IMR-90 (cell line): ENCODE data around the gene KIF16B. TPM values are rescaled to one million over a fixed set of nuclear protein-coding genes. Genes with fewer than 3 reads are reported as not detected.

Source experiments
- ATAC-seq: fragments of 200-7000 bp; cut with Tn5 transposase; 2 replicates; pipeline ENCODE4 v1.9.1; 2020; ENCODE audit warnings: low read depth, mild to moderate bottlenecking, moderate library complexity
- BruUV-seq: library from RNA; stranded (reverse); fragments of 400-500 nt; replicated peaks from 2 replicates; lab custom pipeline; 2021; lab: Mats Ljungman, UMichigan
- CTCF ChIA-PET: fragments of 300-600 bp; formaldehyde crosslinking; extraction: SDS; loops from one replicate; lab custom pipeline; 2021; ENCODE audit warnings: antibody characterized with exemption; lab: Yijun Ruan, JAX
- POLR2A ChIA-PET: fragments of 300-600 bp; sonication (Branson Sonifier 250); formaldehyde crosslinking; loops from one replicate; lab custom pipeline; 2022; ENCODE audit warnings: antibody characterized with exemption; ENCODE audit not compliant: unreplicated experiment; lab: Charles Lee
- DNase-seq: peaks from one replicate; pipeline ENCODE4 v3.0.0; 2013
- H2AFZ ChIP-seq: replicated peaks from 2 replicates; pipeline ENCODE3; 2013; ENCODE audit warnings: low read length, mild to moderate bottlenecking; ENCODE audit not compliant: poor library complexity
- H2AK5ac ChIP-seq: 2 replicates; pipeline ENCODE4 v1.6.1; 2013; ENCODE audit warnings: low read depth, low read length, inconsistent platforms
- H2AK9ac ChIP-seq: replicated peaks from 2 replicates; pipeline ENCODE3; 2013; ENCODE audit warnings: mild to moderate bottlenecking, low read depth, low read length, moderate library complexity; ENCODE audit not compliant: poor library complexity
- H2BK120ac ChIP-seq: 2 replicates; pipeline ENCODE4 v1.6.1; 2013; ENCODE audit warnings: low read depth, low read length, inconsistent platforms
- H2BK15ac ChIP-seq: 3 replicates; pipeline ENCODE4 v1.6.1; 2013; ENCODE audit warnings: low read depth, low read length, inconsistent platforms
- H2BK20ac ChIP-seq: 2 replicates; pipeline ENCODE4 v1.6.1; 2013; ENCODE audit warnings: low read depth, mild to moderate bottlenecking, inconsistent platforms, low read length, moderate library complexity
- H2BK5ac ChIP-seq: 2 replicates; pipeline ENCODE4 v1.6.1; 2013; ENCODE audit warnings: mild to moderate bottlenecking, low read depth, low read length, inconsistent platforms; ENCODE audit not compliant: poor library complexity, severe bottlenecking
- H3K14ac ChIP-seq: replicated peaks from 2 replicates; pipeline ENCODE4 v1.6.1; 2013; ENCODE audit warnings: low read depth, low read length, inconsistent platforms
- H3K18ac ChIP-seq: 2 replicates; pipeline ENCODE4 v1.6.1; 2013; ENCODE audit warnings: low read depth, low read length, control low read depth
- H3K23ac ChIP-seq: 2 replicates; pipeline ENCODE4 v1.6.1; 2013; ENCODE audit warnings: low read depth, low read length, inconsistent platforms
- H3K27ac ChIP-seq: 2 replicates; pipeline ENCODE4 v1.5.1; 2013; ENCODE audit warnings: mild to moderate bottlenecking, control low read depth, low read length; ENCODE audit not compliant: insufficient read depth
- H3K27me3 ChIP-seq: 2 replicates; pipeline ENCODE4 v1.6.1; 2013; ENCODE audit warnings: low read length; ENCODE audit not compliant: control insufficient read depth, insufficient read depth
- H3K36me3 ChIP-seq: 2 replicates; pipeline ENCODE4 v1.6.1; 2013; ENCODE audit warnings: low read length, mixed read lengths; ENCODE audit not compliant: control insufficient read depth, insufficient read depth
- H3K4ac ChIP-seq: 2 replicates; pipeline ENCODE4 v1.6.1; 2013; ENCODE audit warnings: low read depth, low read length, inconsistent platforms
- H3K4me1 ChIP-seq: 2 replicates; pipeline ENCODE4 v1.6.1; 2013; ENCODE audit warnings: low read length, mixed read lengths; ENCODE audit not compliant: control insufficient read depth, insufficient read depth
- H3K4me2 ChIP-seq: 2 replicates; pipeline ENCODE4 v1.6.1; 2013; ENCODE audit warnings: low read depth, mild to moderate bottlenecking, control low read depth, low read length, moderate library complexity
- H3K4me3 ChIP-seq: 2 replicates; pipeline ENCODE4 v1.5.1; 2013; ENCODE audit warnings: low read depth, mild to moderate bottlenecking, control low read depth, low read length, moderate library complexity; ENCODE audit not compliant: insufficient read depth
- H3K56ac ChIP-seq: 2 replicates; pipeline ENCODE4 v1.6.1; 2013; ENCODE audit warnings: low read length, inconsistent platforms; ENCODE audit not compliant: insufficient read depth; ENCODE audit errors: extremely low read depth
- H3K79me1 ChIP-seq, 2 experiments: 2 replicates each; pipeline ENCODE4 v1.6.1; 2013; ENCODE audit warnings: low read length in 2 of 2, inconsistent platforms in 1 of 2, low read depth in 1 of 2
- H3K9ac ChIP-seq: 2 replicates; pipeline ENCODE4 v1.6.1; 2013; ENCODE audit warnings: low read depth, low read length, control low read depth
- H3K9me1 ChIP-seq: 2 replicates; pipeline ENCODE4 v1.6.1; 2013; ENCODE audit warnings: low read length, inconsistent platforms; ENCODE audit not compliant: insufficient read depth
- H3K9me3 ChIP-seq: 2 replicates; pipeline ENCODE4 v1.6.1; 2013; ENCODE audit warnings: low read length; ENCODE audit not compliant: control insufficient read depth, insufficient read depth
- H4K20me1 ChIP-seq: 2 replicates; pipeline ENCODE4 v1.6.1; 2013; ENCODE audit warnings: low read length, inconsistent platforms; ENCODE audit not compliant: insufficient read depth
- H4K5ac ChIP-seq: 2 replicates; pipeline ENCODE4 v1.6.1; 2013; ENCODE audit warnings: mild to moderate bottlenecking, low read depth, low read length, control low read depth
- H4K8ac ChIP-seq, 2 experiments: 2 replicates each; pipeline ENCODE4 v1.6.1; 2013; ENCODE audit warnings: low read depth in 2 of 2, low read length in 2 of 2, control low read depth in 1 of 2, inconsistent platforms in 1 of 2
- H4K91ac ChIP-seq: 2 replicates; pipeline ENCODE4 v1.6.1; 2013; ENCODE audit warnings: low read depth, low read length, inconsistent platforms; ENCODE audit not compliant: insufficient read depth
- BHLHE40 ChIP-seq: fragments of 150-350 bp; IDR thresholded peaks from 2 replicates; pipeline ENCODE4 v1.6.1; 2016; ENCODE audit warnings: mild to moderate bottlenecking, low read depth, low read length
- CEBPB ChIP-seq: IDR thresholded peaks from 2 replicates; pipeline ENCODE4 v1.6.1; 2012; ENCODE audit warnings: low read depth, low read length, improper control_type of control experiment
- CHD1 ChIP-seq: IDR thresholded peaks from 2 replicates; pipeline ENCODE4 v1.6.1; 2012; ENCODE audit warnings: low read depth, low read length, improper control_type of control experiment
- CTCF ChIP-seq: conservative IDR thresholded peaks from 2 replicates; pipeline ENCODE4 v1.5.1; 2012; ENCODE audit warnings: mild to moderate bottlenecking, low read depth, low read length, improper control_type of control experiment
- ELK1 ChIP-seq: fragments of 150-350 bp; IDR thresholded peaks from 2 replicates; pipeline ENCODE4 v1.6.1; 2016; ENCODE audit warnings: low read depth, mild to moderate bottlenecking, low read length, moderate library complexity, borderline replicate concordance
- MAFK ChIP-seq: IDR thresholded peaks from 2 replicates; pipeline ENCODE4 v1.6.1; 2012; ENCODE audit warnings: low read depth, low read length, improper control_type of control experiment
- MAZ ChIP-seq: IDR thresholded peaks from 2 replicates; pipeline ENCODE4 v1.6.1; 2012; ENCODE audit warnings: low read depth, mild to moderate bottlenecking, low read length, improper control_type of control experiment, moderate library complexity, borderline replicate concordance
- MXI1 ChIP-seq: IDR thresholded peaks from 2 replicates; pipeline ENCODE4 v1.6.1; 2012; ENCODE audit warnings: low read depth, mild to moderate bottlenecking, low read length, moderate library complexity, borderline replicate concordance
- NFE2L2 ChIP-seq: fragments of 150-350 bp; IDR thresholded peaks from 2 replicates; pipeline ENCODE4 v1.6.1; 2016; ENCODE audit warnings: low read depth, mild to moderate bottlenecking, low read length
- POLR2A ChIP-seq: IDR thresholded peaks from 2 replicates; pipeline ENCODE4 v1.6.1; 2012; ENCODE audit warnings: mild to moderate bottlenecking, low read depth, low read length
- RCOR1 ChIP-seq: IDR thresholded peaks from 2 replicates; pipeline ENCODE4 v1.6.1; 2012; ENCODE audit warnings: mild to moderate bottlenecking, low read length, improper control_type of control experiment; ENCODE audit not compliant: insufficient replicate concordance
- USF2 ChIP-seq: fragments of 150-350 bp; IDR thresholded peaks from 2 replicates; pipeline ENCODE4 v1.6.1; 2017; ENCODE audit warnings: mild to moderate bottlenecking, antibody characterized with exemption, low read length, low read depth
- WGBS, 2 experiments: methylation state at CpG; one replicate each; pipeline versions ENCODE4 v1.1.5 to v1.1.7; 2013; ENCODE audit warnings: missing lambda C conversion rate in 2 of 2; ENCODE audit not compliant: insufficient read length in 1 of 2; ENCODE audit errors: extremely low coverage in 2 of 2; 5-methylcytosine and 5-hydroxymethylcytosine counted together
- dilution Hi-C: fragments of 300-500 bp; cut with HindIII; formaldehyde crosslinking; loops from one replicate; pipeline ENCODE4 v1.14.3; 2018; ENCODE audit warnings: low sequenced_read_pairs; ENCODE audit not compliant: unreplicated experiment
- in situ Hi-C: fragments of 300-500 bp; cut with MboI; formaldehyde crosslinking; loops from 3 replicates; pipeline ENCODE4 v1.14.3; 2019; ENCODE audit warnings: low sequenced_read_pairs, inconsistent platforms, mixed read lengths
- intact Hi-C: fragments of 100-400 bp; cut with micrococcal nuclease; formaldehyde crosslinking; loops from 2 replicates; pipeline ENCODE4 v1.10.0; 2022
- polyA plus RNA-seq, 3 experiments: library from polyadenylated mRNA; depleted of rRNA; stranded (reverse); fragments of >200 nt; gene quantifications; 2 replicates each; pipeline ENCODE4 v1.2.3, GENCODE V29; 2012; ENCODE audit warnings: low replicate concordance in 1 of 3
- total RNA-seq: library from RNA; depleted of rRNA; stranded (reverse); fragments of >200 nt; gene quantifications from 2 replicates; pipeline ENCODE4 v1.2.3, GENCODE V29; 2012

Gene KIF16B
- total and polyA plus RNA-seq, 2 of the 4 experiments (the other 2 are of a cell fraction): 4.7 to 10.0 TPM

GRCh38 chr20:16407251-16408067, 165.8 kb downstream of the KIF16B start (continued):
- no peak for TF ChIP-seq CHD1

GRCh38 chr20:16405254-16405653, 168.0 kb downstream of the KIF16B start:
- intact Hi-C loops (no loop called here), in situ Hi-C loops (no loop called here), dilution Hi-C loops (no loop called here)
- H3K56ac ChIP-seq: no peak overlapping the region
- H3K9ac ChIP-seq: no peak overlapping the region
- H4K8ac ChIP-seq: no peak overlapping the region
- no peaks in the 10 kb centered on the region for H3K9me1 ChIP-seq
- H3K27me3 ChIP-seq: no peaks in the 10 kb centered on the region
- H3K4ac ChIP-seq: no peak overlapping the region
- H2BK15ac ChIP-seq: no peak overlapping the region
- H3K9me3 ChIP-seq: no peaks in the 10 kb centered on the region
- H4K91ac ChIP-seq: no peak overlapping the region
- peaks cover 1% of the 10 kb centered on the region; the same call in 1 of the 2 replicates for H3K4me1 ChIP-seq
- no peak overlapping the region for H4K5ac ChIP-seq
- no peak overlapping the region for H2BK5ac ChIP-seq
- no peak overlapping the region for H2BK20ac ChIP-seq
- TF ChIP-seq MXI1: no peak
- no peak for TF ChIP-seq BHLHE40
- TF ChIP-seq CHD1: no peak
- no peak for TF ChIP-seq CEBPB
- no peak for TF ChIP-seq POLR2A
- no peak for TF ChIP-seq RCOR1
- no peak for TF ChIP-seq ELK1
- TF ChIP-seq NFE2L2: no peak
- TF ChIP-seq MAZ: no peak
- TF ChIP-seq MAFK: no peak
- no peak for TF ChIP-seq USF2
- TF ChIP-seq CTCF: no peak
- no peaks in the 10 kb centered on the region for H4K20me1 ChIP-seq
- no peak overlapping the region for H2AK9ac ChIP-seq
- no peak overlapping the region for H3K4me2 ChIP-seq
- no peak overlapping the region for H2BK120ac ChIP-seq
- no peaks in the 10 kb centered on the region for H3K79me1 ChIP-seq
- no TSS peak for BruUV-seq
- H3K14ac ChIP-seq: no peak overlapping the region
- ATAC-seq (no peak), DNase-seq (no peak)
- no peak overlapping the region for H3K18ac ChIP-seq
- no peak overlapping the region for H3K23ac ChIP-seq
- peaks cover 9% of the 10 kb centered on the region for H3K36me3 ChIP-seq
- no peak overlapping the region for H3K4me3 ChIP-seq
- WGBS, 2 experiments: 80% methylated on average over 1 of the region's 6 CpGs; no CpG with 5 or more reads in 1 of the 2 experiments
- no peak overlapping the region for H2AK5ac ChIP-seq
- ChIA-PET CTCF (no interaction called here), POLR2A (no interaction called here)
- no peak overlapping the region for H3K27ac ChIP-seq
- H2AFZ ChIP-seq: no peak overlapping the region
